22Rv1 (cell line): ENCODE data around the gene UQCRHL.

Source experiments
- ZFX ChIP-seq: fragments of 450-650 bp; IDR thresholded peaks from 2 replicates; pipeline ENCODE4 v1.6.1; 2017; ENCODE audit warnings: antibody characterized with exemption, borderline replicate concordance
- TF ChIP-seq, protein P1 (sequence below): fragments of 450-650 bp; IDR thresholded peaks from 2 replicates; pipeline ENCODE4 v1.5.1; 2017; ENCODE audit warnings: mild to moderate bottlenecking

DNA sequence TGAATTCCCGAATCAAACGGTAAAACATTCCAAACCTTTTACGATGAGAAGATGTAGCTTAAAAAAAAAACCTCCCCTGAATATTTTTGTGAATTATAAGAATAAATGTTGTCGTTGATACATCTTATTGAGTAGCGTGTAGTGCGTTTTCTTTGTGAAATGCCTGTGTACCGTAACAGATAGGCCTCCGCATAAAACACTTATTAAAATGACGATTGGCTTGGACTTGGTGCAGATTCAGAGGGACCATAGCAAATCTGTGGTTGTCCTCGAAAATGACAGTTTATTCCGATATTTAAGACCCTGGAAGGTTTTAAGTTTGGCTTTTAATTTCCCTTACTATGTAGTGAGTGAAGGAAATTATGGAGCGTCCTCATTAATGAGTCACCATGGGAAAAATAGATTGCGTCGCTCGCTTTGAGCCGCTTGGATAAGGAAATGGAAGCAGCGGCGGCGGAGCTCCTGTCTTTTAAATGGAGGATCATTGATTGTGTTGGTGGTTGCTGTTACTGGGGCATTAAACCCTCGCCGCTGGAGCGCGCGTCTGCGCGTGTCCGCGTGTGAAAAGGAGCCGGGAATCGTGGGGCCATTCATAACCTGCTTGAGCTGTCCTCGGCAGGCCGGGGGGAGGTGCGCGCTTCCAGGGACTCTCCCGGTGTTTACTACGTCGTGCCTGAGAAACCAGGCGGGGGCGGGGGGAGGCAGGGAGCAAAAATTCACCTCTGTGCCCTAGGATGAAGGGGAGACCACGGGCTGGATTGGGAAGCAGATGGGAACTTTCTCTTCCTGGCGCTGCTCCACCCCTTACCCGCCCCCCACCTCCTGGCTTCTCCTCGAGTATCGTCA, 41.7 kb upstream of the UQCRHL start:
- TF ChIP-seq, protein P1, sequence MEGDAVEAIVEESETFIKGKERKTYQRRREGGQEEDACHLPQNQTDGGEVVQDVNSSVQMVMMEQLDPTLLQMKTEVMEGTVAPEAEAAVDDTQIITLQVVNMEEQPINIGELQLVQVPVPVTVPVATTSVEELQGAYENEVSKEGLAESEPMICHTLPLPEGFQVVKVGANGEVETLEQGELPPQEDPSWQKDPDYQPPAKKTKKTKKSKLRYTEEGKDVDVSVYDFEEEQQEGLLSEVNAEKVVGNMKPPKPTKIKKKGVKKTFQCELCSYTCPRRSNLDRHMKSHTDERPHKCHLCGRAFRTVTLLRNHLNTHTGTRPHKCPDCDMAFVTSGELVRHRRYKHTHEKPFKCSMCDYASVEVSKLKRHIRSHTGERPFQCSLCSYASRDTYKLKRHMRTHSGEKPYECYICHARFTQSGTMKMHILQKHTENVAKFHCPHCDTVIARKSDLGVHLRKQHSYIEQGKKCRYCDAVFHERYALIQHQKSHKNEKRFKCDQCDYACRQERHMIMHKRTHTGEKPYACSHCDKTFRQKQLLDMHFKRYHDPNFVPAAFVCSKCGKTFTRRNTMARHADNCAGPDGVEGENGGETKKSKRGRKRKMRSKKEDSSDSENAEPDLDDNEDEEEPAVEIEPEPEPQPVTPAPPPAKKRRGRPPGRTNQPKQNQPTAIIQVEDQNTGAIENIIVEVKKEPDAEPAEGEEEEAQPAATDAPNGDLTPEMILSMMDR: no peak
- TF ChIP-seq ZFX: no peak
